Neural cell (in vitro differentiated cells): ENCODE results near the gene PDE11A. TPM values are rescaled to one million over a fixed set of nuclear protein-coding genes. Genes with fewer than 3 reads are reported as not detected.

Experiments
- H2AFZ ChIP-seq: fragments of 200-600, 300-800 bp; sonication (generic), shearing (Covaris generic); 2 replicates; pipeline ENCODE4 v1.6.0; 2014; ENCODE audit warnings: low read depth, mild to moderate bottlenecking, antibody characterized with exemption, low read length, moderate library complexity
- H3F3A ChIP-seq: fragments of 200-600 bp; shearing (Covaris generic); 2 replicates; pipeline ENCODE4 v1.6.1; 2016; ENCODE audit warnings: mild to moderate bottlenecking, moderate library complexity, mixed read lengths, antibody characterized with exemption, low read length; ENCODE audit not compliant: insufficient read depth, poor library complexity, severe bottlenecking
- H3K27ac ChIP-seq: fragments of 200-600, 300-800 bp; sonication (generic), shearing (Covaris generic); 2 replicates; pipeline ENCODE4 v1.5.1; 2014; ENCODE audit warnings: mild to moderate bottlenecking, low read length, moderate library complexity
- H3K27me3 ChIP-seq: fragments of 300-800, 200-600 bp; sonication (generic), shearing (Covaris generic); 2 replicates; pipeline ENCODE4 v1.6.0; 2014; ENCODE audit warnings: mild to moderate bottlenecking, low read depth, low read length, moderate library complexity; ENCODE audit not compliant: insufficient read depth
- H3K36me3 ChIP-seq: fragments of 300-800, 200-600 bp; sonication (generic), shearing (Covaris generic); 2 replicates; pipeline ENCODE4 v1.5.1; 2014; ENCODE audit warnings: mild to moderate bottlenecking, antibody characterized with exemption, low read length, moderate library complexity; ENCODE audit not compliant: insufficient read depth
- H3K4me2 ChIP-seq: fragments of 300-800, 200-600 bp; sonication (generic), shearing (Covaris generic); 2 replicates; pipeline ENCODE4 v1.6.0; 2014; ENCODE audit warnings: mild to moderate bottlenecking, low read length
- H3K4me3 ChIP-seq: fragments of 300-800, 200-600 bp; sonication (generic), shearing (Covaris generic); 2 replicates; pipeline ENCODE4 v1.5.1; 2014; ENCODE audit warnings: mild to moderate bottlenecking, low read length, moderate library complexity
- H3K79me2 ChIP-seq: fragments of 200-600 bp; shearing (Covaris generic); replicated peaks from 2 replicates; pipeline ENCODE4 v1.6.0; 2014; ENCODE audit warnings: mild to moderate bottlenecking, low read length, moderate library complexity; ENCODE audit not compliant: insufficient read depth
- H3K9ac ChIP-seq: fragments of 300-800, 200-600 bp; sonication (generic), shearing (Covaris generic); 2 replicates; pipeline ENCODE4 v1.6.1; 2016; ENCODE audit warnings: mild to moderate bottlenecking, low read length, mixed read lengths
- H3K9me2 ChIP-seq: fragments of 200-600 bp; shearing (Covaris generic); 2 replicates; pipeline ENCODE4 v1.6.1; 2016; ENCODE audit warnings: mild to moderate bottlenecking, low read length, mixed read lengths; ENCODE audit not compliant: insufficient read depth
- H3K9me3 ChIP-seq: fragments of 200-600, 300-800 bp; sonication (generic), shearing (Covaris generic); 2 replicates; pipeline ENCODE4 v1.6.1; 2016; ENCODE audit warnings: mild to moderate bottlenecking, mixed run types, low read length, moderate library complexity, mixed read lengths
- H4K20me1 ChIP-seq: fragments of 200-600 bp; shearing (Covaris generic); 2 replicates; pipeline ENCODE4 v1.6.1; 2016; ENCODE audit warnings: mild to moderate bottlenecking, mixed run types; ENCODE audit not compliant: insufficient read depth
- CTCF ChIP-seq: fragments of 450-650 bp; IDR thresholded peaks from 2 replicates; pipeline ENCODE4 v1.5.1; 2014; ENCODE audit warnings: antibody characterized with exemption, mild to moderate bottlenecking, moderate library complexity; ENCODE audit not compliant: poor library complexity, severe bottlenecking
- EP300 ChIP-seq: fragments of 450-650 bp; conservative IDR thresholded peaks from 2 replicates; pipeline ENCODE4 v1.6.1; 2014; ENCODE audit warnings: antibody characterized with exemption, mild to moderate bottlenecking, moderate library complexity; ENCODE audit not compliant: poor library complexity, severe bottlenecking
- EZH2 ChIP-seq: fragments of 200-600, 300-800 bp; shearing (Covaris generic), sonication (generic); IDR thresholded peaks from 2 replicates; pipeline ENCODE4 v1.6.1; 2014; ENCODE audit warnings: antibody characterized with exemption, low read length, borderline replicate concordance, mild to moderate bottlenecking; ENCODE audit not compliant: insufficient read depth, poor library complexity, severe bottlenecking
- MXI1 ChIP-seq: fragments of 450-650 bp; conservative IDR thresholded peaks from 2 replicates; pipeline ENCODE4 v1.6.1; 2014; ENCODE audit warnings: antibody characterized with exemption, mild to moderate bottlenecking; ENCODE audit not compliant: poor library complexity, severe bottlenecking
- POLR2AphosphoS5 ChIP-seq: IDR thresholded peaks from 2 replicates; pipeline ENCODE4 v1.6.1; 2012
- RAD21 ChIP-seq: fragments of 450-650 bp; conservative IDR thresholded peaks from 2 replicates; pipeline ENCODE4 v1.6.1; 2014; ENCODE audit warnings: antibody characterized with exemption, mild to moderate bottlenecking, moderate library complexity
- SMC3 ChIP-seq: fragments of 450-650 bp; conservative IDR thresholded peaks from 2 replicates; pipeline ENCODE4 v1.6.1; 2014; ENCODE audit warnings: antibody characterized with exemption, mild to moderate bottlenecking, moderate library complexity; ENCODE audit not compliant: poor library complexity
- TAF1 ChIP-seq: IDR thresholded peaks from 2 replicates; pipeline ENCODE4 v1.6.1; 2012; ENCODE audit warnings: low read depth
- polyA plus RNA-seq: library from polyadenylated mRNA; depleted of rRNA; stranded (reverse); fragments of >200 nt; gene quantifications from 2 replicates; pipeline ENCODE4 v1.2.3, GENCODE V29; 2014
- TF ChIP-seq, protein P1 (sequence below): IDR thresholded peaks from 2 replicates; pipeline ENCODE4 v1.6.1; 2012; ENCODE audit warnings: borderline replicate concordance

The PDE11A gene
- polyA plus RNA-seq, 1 donor from 2014 or later, result 0.89 TPM

- Histone ChIP-seq H3K4me2 (no peak overlapping the region), H3K36me3 (no peaks in the 10 kb centered on the region), H3F3A (no peaks in the 10 kb centered on the region), H3K9me3 (no peaks in the 10 kb centered on the region), H4K20me1 (no peaks in the 10 kb centered on the region), H2AFZ (no peak overlapping the region), H3K9me2 (no peaks in the 10 kb centered on the region), H3K79me2 (no peaks in the 10 kb centered on the region), H3K27me3 (no peaks in the 10 kb centered on the region), H3K9ac (no peak overlapping the region), H3K27ac (no peak overlapping the region), H3K4me3 (no peak overlapping the region)
- TF ChIP-seq RAD21 (no peak), MXI1 (no peak), EP300 (no peak), TAF1 (no peak), POLR2AphosphoS5 (no peak), SMC3 (no peak), EZH2 (no peak), CTCF (no peak)
- TF ChIP-seq, protein P1, sequence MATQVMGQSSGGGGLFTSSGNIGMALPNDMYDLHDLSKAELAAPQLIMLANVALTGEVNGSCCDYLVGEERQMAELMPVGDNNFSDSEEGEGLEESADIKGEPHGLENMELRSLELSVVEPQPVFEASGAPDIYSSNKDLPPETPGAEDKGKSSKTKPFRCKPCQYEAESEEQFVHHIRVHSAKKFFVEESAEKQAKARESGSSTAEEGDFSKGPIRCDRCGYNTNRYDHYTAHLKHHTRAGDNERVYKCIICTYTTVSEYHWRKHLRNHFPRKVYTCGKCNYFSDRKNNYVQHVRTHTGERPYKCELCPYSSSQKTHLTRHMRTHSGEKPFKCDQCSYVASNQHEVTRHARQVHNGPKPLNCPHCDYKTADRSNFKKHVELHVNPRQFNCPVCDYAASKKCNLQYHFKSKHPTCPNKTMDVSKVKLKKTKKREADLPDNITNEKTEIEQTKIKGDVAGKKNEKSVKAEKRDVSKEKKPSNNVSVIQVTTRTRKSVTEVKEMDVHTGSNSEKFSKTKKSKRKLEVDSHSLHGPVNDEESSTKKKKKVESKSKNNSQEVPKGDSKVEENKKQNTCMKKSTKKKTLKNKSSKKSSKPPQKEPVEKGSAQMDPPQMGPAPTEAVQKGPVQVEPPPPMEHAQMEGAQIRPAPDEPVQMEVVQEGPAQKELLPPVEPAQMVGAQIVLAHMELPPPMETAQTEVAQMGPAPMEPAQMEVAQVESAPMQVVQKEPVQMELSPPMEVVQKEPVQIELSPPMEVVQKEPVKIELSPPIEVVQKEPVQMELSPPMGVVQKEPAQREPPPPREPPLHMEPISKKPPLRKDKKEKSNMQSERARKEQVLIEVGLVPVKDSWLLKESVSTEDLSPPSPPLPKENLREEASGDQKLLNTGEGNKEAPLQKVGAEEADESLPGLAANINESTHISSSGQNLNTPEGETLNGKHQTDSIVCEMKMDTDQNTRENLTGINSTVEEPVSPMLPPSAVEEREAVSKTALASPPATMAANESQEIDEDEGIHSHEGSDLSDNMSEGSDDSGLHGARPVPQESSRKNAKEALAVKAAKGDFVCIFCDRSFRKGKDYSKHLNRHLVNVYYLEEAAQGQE, result no peak
Observed at GRCh38 chr2:177818412-177818811, 254.2 kb downstream of the PDE11A start.

GRCh38 chr2:177817300-177817699 is 255.3 kb downstream of the PDE11A start:
- Histone ChIP-seq H4K20me1 (no peaks in the 10 kb centered on the region), H3F3A (no peaks in the 10 kb centered on the region), H3K4me3 (no peak overlapping the region), H3K9me2 (no peaks in the 10 kb centered on the region), H3K27ac (no peak overlapping the region), H2AFZ (no peak overlapping the region), H3K9me3 (no peaks in the 10 kb centered on the region), H3K36me3 (no peaks in the 10 kb centered on the region), H3K27me3 (no peaks in the 10 kb centered on the region), H3K4me2 (no peak overlapping the region), H3K9ac (no peak overlapping the region), H3K79me2 (no peaks in the 10 kb centered on the region)
- TF ChIP-seq SMC3 (no peak), RAD21 (no peak), CTCF (no peak), TAF1 (no peak), EZH2 (no peak), POLR2AphosphoS5 (no peak), MXI1 (no peak), EP300 (no peak)
- TF ChIP-seq, protein P1, result no peak
